ENCODE results near the gene ARID3A. TPM values are rescaled to one million over a fixed set of nuclear protein-coding genes. Genes with fewer than 3 reads are reported as not detected.

Gene ARID3A
- total RNA-seq, 1 experiment from 2014 or later = 10.2 TPM

- no peak for TF ChIP-seq CTCF (IDR thresholded peaks at IDR 0.05; ENCODE audit: unreplicated experiment)
- Mint-ChIP-seq H3K4me1 (ENCODE audit: insufficient read depth, unreplicated experiment) (no peaks in the 10 kb centered on the region), H3K27ac (ENCODE audit: low read depth, unreplicated experiment) (no peak overlapping the region), H3K36me3 (ENCODE audit: insufficient read depth, unreplicated experiment) (no peaks in the 10 kb centered on the region), H3K27me3 (ENCODE audit: insufficient read depth, unreplicated experiment) (no peaks in the 10 kb centered on the region), H3K4me3 (ENCODE audit: unreplicated experiment) (no peak overlapping the region), H3K9me3 (ENCODE audit: unreplicated experiment) (no peaks in the 10 kb centered on the region)
- DNase-seq (ENCODE audit: unreplicated experiment) = no peak
- ChIA-PET CTCF (interaction anchor here (0.5 to 1.3 kb wide), 3 partner anchors 64 to 149 kb away, joined by 3 read pairs; no protein-coding TSS in a partner anchor), POLR2A (interaction anchor here (5.0 kb wide), 1 partner anchor 64 kb away, joined by 28 read pairs; the partner anchor contains the start of gene WDR18)
- intact Hi-C loops (cut with micrococcal nuclease) = no loop called here
- BruUV-seq (replicated peaks) = no TSS peak
Observed at GRCh38 chr19:920051-920864, 5.6 kb upstream of the ARID3A start.

DNA sequence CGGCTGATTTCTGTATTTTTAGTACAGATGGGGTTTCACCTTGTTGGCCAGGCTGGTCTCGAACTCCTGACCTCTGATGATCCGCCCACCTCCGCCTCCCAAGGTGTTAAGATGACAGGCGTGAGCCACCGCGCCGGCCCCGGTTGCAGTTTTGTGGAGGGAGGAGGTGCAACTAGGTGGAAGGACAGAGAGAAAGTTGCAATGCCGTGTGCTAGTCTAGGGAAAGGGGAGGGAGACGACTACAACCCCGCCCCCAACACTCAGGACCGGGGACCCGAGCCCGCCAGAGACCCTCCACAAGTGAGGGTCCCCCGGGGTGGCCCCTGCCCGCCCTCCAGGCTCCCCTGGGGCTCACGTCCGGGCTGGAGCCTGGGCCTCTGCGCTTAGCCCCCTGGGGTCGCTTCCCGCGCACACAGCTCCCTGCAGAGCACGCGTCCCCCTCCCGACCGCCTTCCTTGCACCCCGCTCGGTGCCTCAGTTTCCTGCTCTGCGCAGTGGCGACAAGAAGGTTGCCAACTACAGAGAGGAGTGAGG lies 1.2 kb upstream of the ARID3A start:
- POLR2A ChIA-PET = interaction anchor here (0.8 to 5.0 kb wide), 5 partner anchors 8 to 178 kb away, joined by 3 to 28 read pairs (median 3); partner anchors contain the start of gene WDR18
- BruUV-seq (replicated peaks) = no TSS peak
- intact Hi-C loops (cut with micrococcal nuclease) = no loop called here

GRCh38 chr19:925087-925525 lies 729 bp upstream of the ARID3A start:
- no TSS peak for BruUV-seq (replicated peaks)
- H3K4me1 Mint-ChIP-seq (ENCODE audit: insufficient read depth, unreplicated experiment) = no peaks in the 10 kb centered on the region
- peak; percentile 72 for DNase-seq (ENCODE audit: unreplicated experiment)
- ChIA-PET POLR2A (interaction anchor here (0.8 to 5.0 kb wide), 4 partner anchors 8 to 178 kb away, joined by 3 to 28 read pairs (median 4); partner anchors contain the start of gene WDR18), CTCF (interaction anchor here (4.2 kb wide), 1 partner anchor 58 kb away, joined by 83 read pairs; the partner anchor contains the start of gene WDR18)
- intact Hi-C loops (cut with micrococcal nuclease) = no loop called here
- H3K9me3 Mint-ChIP-seq (ENCODE audit: unreplicated experiment) = no peaks in the 10 kb centered on the region
- no peaks in the 10 kb centered on the region for H3K27me3 Mint-ChIP-seq (ENCODE audit: insufficient read depth, unreplicated experiment)
- H3K4me3 Mint-ChIP-seq (ENCODE audit: unreplicated experiment) = peak overlapping the region; percentile 73
- peaks cover 5% of the 10 kb centered on the region for H3K36me3 Mint-ChIP-seq (ENCODE audit: insufficient read depth, unreplicated experiment)
- TF ChIP-seq CTCF (IDR thresholded peaks at IDR 0.05; ENCODE audit: unreplicated experiment) = no peak
- H3K27ac Mint-ChIP-seq (ENCODE audit: low read depth, unreplicated experiment) = no peak overlapping the region

More for the DNA sequence above, 1.2 kb upstream of the ARID3A start:
- H3K27me3 Mint-ChIP-seq (ENCODE audit: insufficient read depth, unreplicated experiment) = no peaks in the 10 kb centered on the region
- H3K27ac Mint-ChIP-seq (ENCODE audit: low read depth, unreplicated experiment) = no peak overlapping the region
- no peak for TF ChIP-seq CTCF (IDR thresholded peaks at IDR 0.05; ENCODE audit: unreplicated experiment)
- H3K4me3 Mint-ChIP-seq (ENCODE audit: unreplicated experiment) = peak overlapping the region; percentile 73
- DNase-seq (ENCODE audit: unreplicated experiment) = no peak
- no peaks in the 10 kb centered on the region for H3K9me3 Mint-ChIP-seq (ENCODE audit: unreplicated experiment)
- H3K36me3 Mint-ChIP-seq (ENCODE audit: insufficient read depth, unreplicated experiment) = peaks cover under 1% of the 10 kb centered on the region
- CTCF ChIA-PET = interaction anchor here (0.8 to 4.2 kb wide), 2 partner anchors 59 to 67 kb away, joined by 5 to 83 read pairs; partner anchors contain the start of gene WDR18
- H3K4me1 Mint-ChIP-seq (ENCODE audit: insufficient read depth, unreplicated experiment) = no peaks in the 10 kb centered on the region

GRCh38 chr19:926323-926588 lies 421 bp downstream of the ARID3A start:
- TF ChIP-seq CTCF (IDR thresholded peaks at IDR 0.05; ENCODE audit: unreplicated experiment) = no peak
- ChIA-PET CTCF (no interaction called here), POLR2A (no interaction called here)
- Mint-ChIP-seq H3K27ac (ENCODE audit: low read depth, unreplicated experiment) (peak overlapping the region; percentile 27), H3K4me3 (ENCODE audit: unreplicated experiment) (peak overlapping the region; percentile 73), H3K9me3 (ENCODE audit: unreplicated experiment) (no peaks in the 10 kb centered on the region), H3K36me3 (ENCODE audit: insufficient read depth, unreplicated experiment) (peaks cover 10% of the 10 kb centered on the region), H3K27me3 (ENCODE audit: insufficient read depth, unreplicated experiment) (no peaks in the 10 kb centered on the region), H3K4me1 (ENCODE audit: insufficient read depth, unreplicated experiment) (no peaks in the 10 kb centered on the region)
- no peak for DNase-seq (ENCODE audit: unreplicated experiment)
- intact Hi-C loops (cut with micrococcal nuclease) = no loop called here
- BruUV-seq (replicated peaks) = no TSS peak
